ENCODE measurements around the gene ATP4A.
A peak's percentile ranks its signal among the peaks of the same experiment; 100 is the strongest.

- TF ChIP-seq RAD21 (IDR thresholded peaks at IDR 0.05; ENCODE audit: low read depth) (no peak), REST (IDR thresholded peaks at IDR 0.05; ENCODE audit: low read depth) (no peak), EP300 (IDR thresholded peaks at IDR 0.05; ENCODE audit: borderline replicate concordance) (no peak), TCF12 (IDR thresholded peaks at IDR 0.05; ENCODE audit: low read depth) (no peak), EGR1 (IDR thresholded peaks at IDR 0.05) (no peak), YY1 (IDR thresholded peaks at IDR 0.05; ENCODE audit: low read depth) (0 out of 2 replicates have a peak, but pooled peaks have one; percentile 36), TEAD4 (IDR thresholded peaks at IDR 0.05) (no peak), CREB1 (IDR thresholded peaks at IDR 0.05; ENCODE audit: low read depth) (no peak), MAX (IDR thresholded peaks at IDR 0.05) (no peak), TAF1 (IDR thresholded peaks at IDR 0.05; ENCODE audit: low read depth) (no peak), NFIC (IDR thresholded peaks at IDR 0.05) (no peak)
Measured at GRCh38 chr19:35608251-35608650, 44.8 kb upstream of the ATP4A start.

Data from Ishikawa (cell line).